Astrocyte (in vitro differentiated cells and primary cell): ENCODE results near the gene COL23A1.

ENCODE experiments used
- EZH2 ChIP-seq: IDR thresholded peaks from 2 replicates; pipeline ENCODE4 v1.6.1; 2012; ENCODE audit warnings: mild to moderate bottlenecking, low read length, inconsistent platforms; ENCODE audit not compliant: insufficient read depth
- TF ChIP-seq, protein P1 (sequence below): IDR thresholded peaks from 2 replicates; pipeline ENCODE4 v1.5.1; 2011; ENCODE audit warnings: low read depth, mild to moderate bottlenecking, inconsistent platforms, low read length, moderate library complexity; ENCODE audit not compliant: insufficient read depth

DNA sequence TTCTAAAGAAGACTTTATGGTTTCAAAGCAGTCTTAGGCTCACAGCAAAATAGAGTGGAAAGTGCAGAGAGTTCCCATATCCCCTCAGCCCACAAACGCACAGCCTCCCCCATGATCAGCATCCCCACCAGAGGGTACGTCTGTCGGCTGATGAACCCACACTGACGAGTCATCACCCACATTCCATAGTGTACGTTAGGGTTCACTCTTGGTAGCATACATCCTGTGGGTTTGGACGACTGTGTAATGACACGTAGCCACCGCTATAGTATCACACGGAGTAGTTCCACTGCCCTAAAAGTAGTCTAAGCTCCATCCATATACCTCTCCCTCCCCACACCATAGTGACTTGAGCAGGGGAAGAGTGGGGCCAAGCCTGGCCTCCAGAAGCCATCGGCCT, 221.9 kb downstream of the COL23A1 start:
- TF ChIP-seq, protein P1, sequence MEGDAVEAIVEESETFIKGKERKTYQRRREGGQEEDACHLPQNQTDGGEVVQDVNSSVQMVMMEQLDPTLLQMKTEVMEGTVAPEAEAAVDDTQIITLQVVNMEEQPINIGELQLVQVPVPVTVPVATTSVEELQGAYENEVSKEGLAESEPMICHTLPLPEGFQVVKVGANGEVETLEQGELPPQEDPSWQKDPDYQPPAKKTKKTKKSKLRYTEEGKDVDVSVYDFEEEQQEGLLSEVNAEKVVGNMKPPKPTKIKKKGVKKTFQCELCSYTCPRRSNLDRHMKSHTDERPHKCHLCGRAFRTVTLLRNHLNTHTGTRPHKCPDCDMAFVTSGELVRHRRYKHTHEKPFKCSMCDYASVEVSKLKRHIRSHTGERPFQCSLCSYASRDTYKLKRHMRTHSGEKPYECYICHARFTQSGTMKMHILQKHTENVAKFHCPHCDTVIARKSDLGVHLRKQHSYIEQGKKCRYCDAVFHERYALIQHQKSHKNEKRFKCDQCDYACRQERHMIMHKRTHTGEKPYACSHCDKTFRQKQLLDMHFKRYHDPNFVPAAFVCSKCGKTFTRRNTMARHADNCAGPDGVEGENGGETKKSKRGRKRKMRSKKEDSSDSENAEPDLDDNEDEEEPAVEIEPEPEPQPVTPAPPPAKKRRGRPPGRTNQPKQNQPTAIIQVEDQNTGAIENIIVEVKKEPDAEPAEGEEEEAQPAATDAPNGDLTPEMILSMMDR: no peak
- no peak for TF ChIP-seq EZH2
